Endothelial cell of umbilical vein (primary cell): Measurements from ENCODE around the gene LPP. TPM values are rescaled to one million over a fixed set of nuclear protein-coding genes. Genes with fewer than 3 reads are reported as not detected.

ENCODE experiments used
- BruUV-seq: library from RNA; stranded (reverse); fragments of 400-500 nt; replicated peaks from 2 replicates; lab custom pipeline; 2021; lab: Mats Ljungman, UMichigan
- CTCF ChIA-PET: fragments of 300-600, 350-600 bp; sonication (Branson Sonifier 250); formaldehyde crosslinking; loops from one replicate; lab custom pipeline; 2021; ENCODE audit warnings: antibody characterized with exemption, inconsistent platforms; lab: Charles Lee
- POLR2A ChIA-PET: fragments of 300-600, 350-600 bp; sonication (Branson Sonifier 250); formaldehyde crosslinking; loops from one replicate; lab custom pipeline; 2021; ENCODE audit warnings: antibody characterized with exemption, inconsistent platforms; lab: Charles Lee
- DNase-seq: peaks from one replicate; pipeline ENCODE4 v3.0.0-alpha.2; 2011; ENCODE audit warnings: low read depth, low spot score
- FAIRE-seq: peaks from 2 replicates; lab custom pipeline; 2011; peaks lifted over from hg19 to GRCh38; lab: Jason Lieb, UNC
- H2AFZ ChIP-seq: 2 replicates; pipeline ENCODE4 v1.6.0; 2012; ENCODE audit warnings: low read depth, low read length, control low read depth, inconsistent platforms
- H3K27ac ChIP-seq: 2 replicates; pipeline ENCODE4 v1.5.1; 2011; ENCODE audit warnings: low read depth, mild to moderate bottlenecking, control low read depth, low read length, moderate library complexity; ENCODE audit not compliant: insufficient read depth
- H3K27me3 ChIP-seq, 2 experiments: 2 replicates each; pipeline versions ENCODE4 v1.6.0 to v1.6.1; 2011; ENCODE audit warnings: low read length in 2 of 2, mixed read lengths in 1 of 2; ENCODE audit not compliant: control insufficient read depth in 2 of 2, insufficient read depth in 2 of 2
- H3K36me3 ChIP-seq, 2 experiments: 2 replicates in 1 of 2; 3 replicates in 1 of 2; pipeline ENCODE4 v1.5.1; 2011; ENCODE audit warnings: low read length in 2 of 2, mild to moderate bottlenecking in 1 of 2, moderate library complexity in 1 of 2; ENCODE audit not compliant: control insufficient read depth in 2 of 2, insufficient read depth in 2 of 2; ENCODE audit errors: extremely low read depth in 1 of 2
- H3K4me1 ChIP-seq: 3 replicates; pipeline ENCODE4 v1.5.1; 2011; ENCODE audit warnings: mild to moderate bottlenecking, low read length; ENCODE audit not compliant: control insufficient read depth, insufficient read depth; ENCODE audit errors: extremely low read depth
- H3K4me2 ChIP-seq: 2 replicates; pipeline ENCODE4 v1.6.1; 2011; ENCODE audit warnings: low read length, control low read depth, mixed read lengths; ENCODE audit not compliant: insufficient read depth
- H3K4me3 ChIP-seq, 3 experiments: fragments of 200-600 bp in 1 of 3; sonication (generic), shearing (Covaris generic) in 1 of 3; replicated peaks in 1 of 3; 2 replicates each; pipeline ENCODE4 v1.5.1; 2011 to 2016; ENCODE audit warnings: control low read depth in 3 of 3, low read length in 3 of 3, mild to moderate bottlenecking in 2 of 3, inconsistent platforms in 1 of 3, low read depth in 1 of 3, moderate library complexity in 1 of 3; ENCODE audit not compliant: insufficient read depth in 1 of 3
- H3K79me2 ChIP-seq: 2 replicates; pipeline ENCODE4 v1.6.0; 2012; ENCODE audit warnings: low read length, inconsistent platforms; ENCODE audit not compliant: control insufficient read depth, insufficient read depth
- H3K9ac ChIP-seq: replicated peaks from 2 replicates; pipeline ENCODE3; 2011; ENCODE audit warnings: low read length, control low read depth; ENCODE audit not compliant: insufficient read depth; ENCODE audit errors: extremely low read depth
- H3K9me1 ChIP-seq: replicated peaks from 3 replicates; pipeline ENCODE4 v1.6.0; 2011; ENCODE audit warnings: mild to moderate bottlenecking, low read length; ENCODE audit not compliant: control insufficient read depth, insufficient read depth; ENCODE audit errors: extremely low read depth
- H3K9me3 ChIP-seq: replicated peaks from 2 replicates; pipeline ENCODE4 v1.5.1; 2012; ENCODE audit warnings: low read length, inconsistent platforms; ENCODE audit not compliant: control insufficient read depth, insufficient read depth
- H4K20me1 ChIP-seq: replicated peaks from 2 replicates; pipeline ENCODE3; 2011; ENCODE audit warnings: mild to moderate bottlenecking, low read length; ENCODE audit not compliant: control insufficient read depth, insufficient read depth; ENCODE audit errors: extremely low read depth
- CTCF ChIP-seq, 2 donors: IDR thresholded peaks; 1 replicate in 1 of 2; 2 replicates in 1 of 2; pipeline ENCODE4 v1.5.1; 2011; ENCODE audit warnings: low read length in 2 of 2, mild to moderate bottlenecking in 2 of 2, moderate library complexity in 2 of 2, control low read depth in 1 of 2, inconsistent platforms in 1 of 2, low read depth in 1 of 2; ENCODE audit not compliant: insufficient read depth in 1 of 2; ENCODE audit errors: extremely low read depth in 1 of 2
- EZH2 ChIP-seq: IDR thresholded peaks from 2 replicates; pipeline ENCODE4 v1.6.1; 2012; ENCODE audit warnings: borderline replicate concordance, low read depth, mild to moderate bottlenecking, moderate library complexity, low read length, inconsistent platforms; ENCODE audit not compliant: severe bottlenecking
- FOS ChIP-seq: IDR thresholded peaks from 2 replicates; pipeline ENCODE4 v1.6.1; 2011; ENCODE audit warnings: mild to moderate bottlenecking, low read length, moderate library complexity, borderline replicate concordance; ENCODE audit not compliant: insufficient read depth
- GATA2 ChIP-seq: IDR thresholded peaks from 2 replicates; pipeline ENCODE4 v1.7.0; 2011; ENCODE audit warnings: low read depth, mild to moderate bottlenecking, moderate library complexity, mixed read lengths, low read length; ENCODE audit not compliant: insufficient read length, insufficient read depth
- JUN ChIP-seq: IDR thresholded peaks from 2 replicates; pipeline ENCODE4 v1.6.1; 2011; ENCODE audit warnings: borderline replicate concordance, low read depth; ENCODE audit not compliant: insufficient read length, insufficient read depth
- MYC ChIP-seq: IDR thresholded peaks from one replicate; pipeline ENCODE4 v1.6.1; 2011; ENCODE audit warnings: mild to moderate bottlenecking, low read depth, low read length
- POLR2A ChIP-seq: IDR thresholded peaks from 2 replicates; pipeline ENCODE4 v1.6.1; 2012; ENCODE audit warnings: low read depth, mild to moderate bottlenecking, control low read depth, low read length
- POLR2AphosphoS5 ChIP-seq: IDR thresholded peaks from 2 replicates; pipeline ENCODE4 v1.6.1; 2012; ENCODE audit warnings: low read depth, mild to moderate bottlenecking, control low read depth, low read length, moderate library complexity; ENCODE audit not compliant: insufficient read depth
- dilution Hi-C: fragments of 300-500 bp; cut with MboI; formaldehyde crosslinking; loops from one replicate; pipeline ENCODE4 v1.15.0; 2019; ENCODE audit warnings: low sequenced_read_pairs; ENCODE audit not compliant: extremely low pct_ligation_motif_present
- intact Hi-C: fragments of 100-400 bp; cut with micrococcal nuclease; formaldehyde crosslinking; loops from one replicate; pipeline ENCODE4 v1.10.0; 2022
- polyA plus RNA-seq, 4 experiments: library from polyadenylated mRNA; depleted of rRNA in 3 of 4; stranded (reverse) in 3 of 4; unstranded in 1 of 4; fragments of >200 nt; gene quantifications; 2 replicates each; pipeline versions ENCODE4 v1.2.1 to v1.2.3, GENCODE V29; 2011 to 2012; ENCODE audit warnings: missing spikeins in 1 of 4
- total RNA-seq: library from RNA; stranded (reverse); gene quantifications from 2 replicates; pipeline ENCODE4 v1.2.3, GENCODE V29; 2021
- TF ChIP-seq, protein P1 (sequence below): IDR thresholded peaks from 2 replicates; pipeline ENCODE4 v1.6.1; 2011; ENCODE audit not compliant: insufficient read depth, insufficient read length

The LPP gene
- total and polyA plus RNA-seq, 2 donors (not counting 3 experiments of a cell fraction or from before 2014, with no cell fraction given), result 16.9 to 153 TPM

GRCh38 chr3:188656196-188656982, 502.4 kb downstream of the LPP start:
- no peak overlapping the region for H3K9ac ChIP-seq
- H3K4me1 ChIP-seq, result peaks cover 13% of the 10 kb centered on the region
- TF ChIP-seq FOS, result peak; percentile 48
- no peak for TF ChIP-seq EZH2
- no peak for TF ChIP-seq GATA2
- TF ChIP-seq MYC, result no peak
- no peak overlapping the region for H2AFZ ChIP-seq
- no peak overlapping the region for H3K4me2 ChIP-seq
- no peaks in the 10 kb centered on the region for H3K27me3 ChIP-seq
- FAIRE-seq (peak; percentile 37), DNase-seq (peak; percentile 46)
- BruUV-seq, result no TSS peak
- H3K4me3 ChIP-seq, result no peak overlapping the region
- no peaks in the 10 kb centered on the region for H3K9me1 ChIP-seq
- dilution Hi-C loops, result loop anchor here (25.0 kb wide), 1 partner anchor 919 kb away; the partner anchor contains the start of gene BCL6
- intact Hi-C loops, result loop anchor here (2.0 kb wide), 1 partner anchor 14 kb away; no protein-coding TSS in a partner anchor
- H3K79me2 ChIP-seq, result no peaks in the 10 kb centered on the region
- H4K20me1 ChIP-seq, result no peaks in the 10 kb centered on the region
- H3K9me3 ChIP-seq, result no peaks in the 10 kb centered on the region
- H3K36me3 ChIP-seq, result no peaks in the 10 kb centered on the region
- H3K27ac ChIP-seq, result no peak overlapping the region
- POLR2A ChIA-PET, result no interaction called here
- CTCF ChIA-PET, result interaction anchor here (0.6 to 1.0 kb wide), 3 partner anchors 14 to 363 kb away, joined by 3 read pairs; no protein-coding TSS in a partner anchor

DNA sequence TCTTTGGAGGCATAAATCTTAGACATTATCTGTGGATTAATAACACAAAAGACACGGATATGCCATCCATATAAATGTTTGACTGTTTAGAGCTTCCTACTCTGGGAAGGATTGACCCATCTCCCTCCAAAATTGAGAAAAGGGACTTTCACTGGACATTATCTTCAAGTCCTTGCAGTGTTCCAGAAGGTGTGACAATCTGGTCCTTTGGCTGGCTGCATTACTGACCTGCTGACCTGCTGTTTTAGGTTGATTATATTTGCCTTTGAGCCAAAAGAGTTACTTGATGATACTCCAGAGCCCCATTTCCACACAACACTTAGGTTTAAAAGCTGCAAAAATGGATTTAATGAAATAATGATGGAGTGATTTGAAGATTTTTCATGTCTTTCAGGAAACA, 504.6 kb downstream of the LPP start:
- peaks cover 13% of the 10 kb centered on the region for H3K4me1 ChIP-seq
- H4K20me1 ChIP-seq, result no peaks in the 10 kb centered on the region
- DNase-seq (no peak), FAIRE-seq (no peak)
- H3K36me3 ChIP-seq, result no peaks in the 10 kb centered on the region
- no peaks in the 10 kb centered on the region for H3K9me1 ChIP-seq
- intact Hi-C loops, result no loop called here
- no peak overlapping the region for H3K4me2 ChIP-seq
- no peaks in the 10 kb centered on the region for H3K79me2 ChIP-seq
- ChIA-PET CTCF (no interaction called here), POLR2A (no interaction called here)
- no peak overlapping the region for H2AFZ ChIP-seq
- dilution Hi-C loops, result loop anchor here (25.0 kb wide), 1 partner anchor 921 kb away; the partner anchor contains the start of gene BCL6
- no peak overlapping the region for H3K4me3 ChIP-seq
- H3K27ac ChIP-seq, result no peak overlapping the region
- no peaks in the 10 kb centered on the region for H3K27me3 ChIP-seq
- TF ChIP-seq POLR2A (no peak), GATA2 (no peak), FOS (no peak), CTCF (IDR thresholded peaks at IDR 0.05; ENCODE audit: extremely low read depth in 1 of 2, insufficient read depth in 1 of 2, low read depth in 1 of 2, low read length in 2 of 2) (no peak), POLR2AphosphoS5 (no peak), MYC (no peak), EZH2 (no peak), JUN (no peak)
- TF ChIP-seq, protein P1, sequence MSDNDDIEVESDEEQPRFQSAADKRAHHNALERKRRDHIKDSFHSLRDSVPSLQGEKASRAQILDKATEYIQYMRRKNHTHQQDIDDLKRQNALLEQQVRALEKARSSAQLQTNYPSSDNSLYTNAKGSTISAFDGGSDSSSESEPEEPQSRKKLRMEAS, result no peak
- BruUV-seq, result no TSS peak
- no peaks in the 10 kb centered on the region for H3K9me3 ChIP-seq
- no peak overlapping the region for H3K9ac ChIP-seq
